GM12864 (cell line): Measurements from ENCODE around the gene IQCK.

Experiments
- DNase-seq: peaks from one replicate; pipeline ENCODE4 v3.0.0-alpha.2; 2011; ENCODE audit warnings: low read depth
- H3K4me3 ChIP-seq: 2 replicates; pipeline ENCODE4 v1.5.1; 2011; ENCODE audit warnings: mild to moderate bottlenecking, low read depth, low read length, control low read depth
- CTCF ChIP-seq: IDR thresholded peaks from 2 replicates; pipeline ENCODE4 v1.5.1; 2011; ENCODE audit warnings: low read depth, mild to moderate bottlenecking, moderate library complexity, low read length, control low read depth, inconsistent platforms; ENCODE audit errors: missing control alignments

IQCK gene

GRCh38 chr16:19754644-19755036 is 36.6 kb downstream of the IQCK start:
- no peak for TF ChIP-seq CTCF
- DNase-seq, result no peak
- no peak overlapping the region for H3K4me3 ChIP-seq

- no peak overlapping the region for H3K4me3 ChIP-seq
- no peak for TF ChIP-seq CTCF
- DNase-seq, result no peak
Measured at GRCh38 chr16:19755268-19755667, 37.2 kb downstream of the IQCK start.

DNA sequence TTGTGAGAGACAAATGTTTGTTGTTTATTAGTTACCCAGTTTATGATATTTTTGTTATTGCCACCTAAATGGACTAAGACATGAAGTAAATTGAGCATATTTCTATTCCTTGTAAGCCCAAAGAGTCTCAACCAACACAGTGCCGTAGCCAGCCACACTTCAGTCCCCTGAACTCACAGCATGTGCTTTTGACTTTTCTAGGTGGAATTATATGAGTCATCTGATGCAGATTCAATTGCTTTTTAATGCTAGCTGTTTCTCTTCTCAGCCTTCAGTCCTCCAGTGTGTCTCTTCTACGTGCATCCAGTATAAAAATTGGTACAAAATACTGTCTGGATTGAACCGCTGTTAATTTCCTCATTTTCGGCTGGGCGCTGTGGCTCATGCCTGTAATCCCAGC is 39.0 kb downstream of the IQCK start:
- H3K4me3 ChIP-seq, result no peak overlapping the region
- TF ChIP-seq CTCF, result no peak
- DNase-seq, result no peak

- H3K4me3 ChIP-seq, result no peak overlapping the region
- no peak for DNase-seq
- TF ChIP-seq CTCF, result no peak
Measured at GRCh38 chr16:19757762-19758595, 39.9 kb downstream of the IQCK start.

GRCh38 chr16:19760356-19761060 is 42.4 kb downstream of the IQCK start:
- no peak overlapping the region for H3K4me3 ChIP-seq
- TF ChIP-seq CTCF, result no peak
- DNase-seq, result no peak

GRCh38 chr16:19765860-19766553 is 47.9 kb downstream of the IQCK start:
- no peak overlapping the region for H3K4me3 ChIP-seq
- no peak for TF ChIP-seq CTCF
- DNase-seq, result no peak
